GM13977 (cell line): ENCODE data around the gene HLA-E.
A peak's percentile ranks its signal among the peaks of the same experiment; 100 is the strongest.
"Not testable (repeated sequence)": the region's sequence is repeated elsewhere in the genome, so short reads cannot be mapped to it uniquely, and the experiment has no call there.

ENCODE experiments used
- DNase-seq: peaks from one replicate; pipeline ENCODE4 v3.0.0; 2012; ENCODE audit warnings: low spot score
- CTCF ChIP-seq: IDR thresholded peaks from 2 replicates; pipeline ENCODE4 v1.5.1; 2012; ENCODE audit warnings: mild to moderate bottlenecking, control low read depth; ENCODE audit not compliant: insufficient read depth; ENCODE audit errors: extremely low read depth, missing control alignments
- in situ Hi-C: fragments of 300-500 bp; cut with MboI; formaldehyde crosslinking; loops from one replicate; pipeline ENCODE4 v1.12.0; 2022; ENCODE audit warnings: low sequenced_read_pairs, low pct_unique_long_range_greater_than_20kb, mixed read lengths, inconsistent platforms; ENCODE audit not compliant: unreplicated experiment

Gene HLA-E

GRCh38 chr6:30529349-30529875, 40.1 kb downstream of the HLA-E start:
- DNase-seq, in situ Hi-C loops: not testable (repeated sequence)

DNA sequence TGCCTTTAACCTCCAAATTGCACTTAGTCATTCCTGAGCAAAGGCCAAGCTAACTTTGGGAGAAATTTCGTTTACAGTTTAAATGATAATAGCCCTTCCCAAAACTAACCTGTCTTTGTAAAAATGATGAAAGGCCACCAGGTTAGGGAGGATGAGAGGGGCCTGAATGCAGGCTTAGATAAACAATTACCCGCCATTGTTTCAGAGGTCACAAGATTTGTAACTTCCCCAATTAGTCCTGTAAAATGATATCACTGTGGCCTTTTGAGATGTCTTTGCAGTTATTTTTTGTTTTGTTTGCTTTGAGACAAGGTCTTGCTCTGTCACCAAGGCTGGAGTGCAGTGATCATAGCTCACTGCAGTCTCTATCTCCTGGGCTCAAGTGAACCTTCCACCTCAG, 40.7 kb downstream of the HLA-E start:
- TF ChIP-seq CTCF = no peak
- in situ Hi-C loops = no loop called here
- DNase-seq = no peak

DNA sequence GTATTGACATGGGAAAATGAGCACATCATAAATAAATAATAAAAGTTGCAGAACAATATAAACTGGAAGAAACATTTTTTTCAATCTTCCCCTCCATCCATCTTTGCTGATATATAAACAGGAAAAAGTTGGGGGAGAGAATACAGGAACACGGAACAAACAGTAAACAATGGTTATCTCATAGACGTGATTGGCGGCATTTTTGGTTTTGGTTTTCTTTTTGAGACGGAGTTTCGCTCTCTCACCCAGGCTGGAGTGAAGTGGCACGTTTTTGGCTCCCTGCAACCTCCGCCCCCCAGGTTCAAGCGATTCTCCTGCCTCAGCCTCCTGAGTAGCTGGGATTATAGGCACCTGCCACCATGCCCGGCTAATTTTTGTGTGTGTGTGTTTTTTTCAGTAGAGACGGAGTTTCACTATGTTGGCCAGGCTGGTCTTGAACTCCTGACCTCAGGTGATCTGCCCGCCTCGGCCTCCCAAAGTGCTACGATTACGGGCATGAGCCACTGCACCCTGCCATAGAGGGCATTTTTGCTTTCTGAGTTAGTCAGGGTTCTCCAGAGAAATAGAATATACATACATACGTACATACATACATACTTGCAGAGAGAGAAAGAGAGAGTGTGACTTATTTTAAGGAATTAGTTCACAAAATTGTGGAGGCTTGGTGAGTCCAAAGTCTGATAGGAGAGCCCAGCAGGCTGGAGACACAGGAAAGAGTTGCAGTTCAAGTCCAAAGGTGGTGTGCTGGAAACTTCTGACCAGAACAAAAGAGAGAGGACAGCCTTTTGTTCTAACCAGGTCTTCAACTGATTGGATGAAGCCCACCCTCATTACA, 44.4 kb downstream of the HLA-E start:
- in situ Hi-C loops = no loop called here
- TF ChIP-seq CTCF = no peak
- DNase-seq = no peak

DNA sequence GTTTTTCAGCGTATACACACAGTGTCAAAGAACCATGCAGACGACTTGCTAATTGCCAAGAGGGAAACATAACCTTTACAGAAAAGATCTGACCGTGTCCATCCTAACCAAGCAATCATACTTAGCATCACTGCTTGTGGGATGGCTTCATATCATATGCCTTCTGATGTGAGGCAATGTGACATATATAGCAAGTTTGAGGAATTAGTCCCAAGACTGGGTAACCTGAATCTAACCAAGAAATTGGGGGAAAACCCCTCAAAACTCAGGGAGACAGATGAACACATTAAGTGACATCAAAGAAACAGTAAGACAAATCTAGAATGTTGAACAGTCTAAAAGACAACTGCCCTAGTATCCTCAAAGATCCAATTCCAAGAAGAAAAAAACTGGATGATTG, 48.6 kb downstream of the HLA-E start:
- no peak for DNase-seq
- TF ChIP-seq CTCF = no peak
- in situ Hi-C loops = loop anchor here (5.0 kb wide), 1 partner anchor 46 kb away; no protein-coding TSS in a partner anchor

DNA sequence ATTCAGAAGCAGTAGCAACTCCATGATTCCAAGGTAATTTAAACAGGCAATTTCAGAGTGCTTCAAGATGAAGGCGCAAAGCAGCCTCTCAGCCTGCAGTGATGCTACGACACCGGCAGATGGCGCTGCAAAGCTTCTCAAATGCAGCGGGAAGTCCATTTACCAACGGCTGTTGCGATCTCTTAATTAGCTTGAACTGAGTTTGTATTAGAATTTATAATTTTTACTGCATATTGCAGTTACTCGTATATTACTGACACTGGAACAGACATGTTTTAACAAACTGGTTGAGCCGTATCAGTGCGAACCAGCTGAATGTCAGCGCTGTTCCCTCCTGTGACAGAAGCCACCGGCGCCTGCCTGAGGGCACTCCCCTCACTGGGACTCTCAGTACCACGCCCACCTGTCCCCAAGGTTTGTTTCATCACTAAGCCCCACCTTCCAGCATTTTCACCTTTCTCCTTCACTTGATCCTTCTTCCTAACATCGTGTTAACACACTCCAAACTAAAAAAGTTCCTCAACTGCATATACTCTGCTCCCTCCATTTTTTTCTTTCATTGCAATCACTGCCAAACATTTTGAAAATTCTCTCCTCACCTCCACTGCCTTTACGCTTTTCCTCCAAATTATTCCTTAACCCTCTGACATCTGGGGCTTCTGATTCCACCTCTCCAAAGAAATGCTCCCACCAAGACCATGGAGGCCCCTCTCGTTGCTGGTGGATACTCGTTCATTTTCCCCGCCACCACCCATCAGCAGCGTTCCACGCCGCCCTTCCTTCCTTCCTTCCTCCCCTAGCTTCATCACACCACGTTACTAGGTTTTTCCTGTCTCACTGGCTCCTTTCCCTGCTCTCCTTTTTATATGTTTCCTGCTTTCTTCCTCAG, 52.5 kb downstream of the HLA-E start:
- in situ Hi-C loops = no loop called here
- peak; percentile 76 for DNase-seq
- TF ChIP-seq CTCF = peak; percentile 98

GRCh38 chr6:30542404-30542725, 53.1 kb downstream of the HLA-E start:
- TF ChIP-seq CTCF = no peak
- DNase-seq = no peak
- in situ Hi-C loops = no loop called here

DNA sequence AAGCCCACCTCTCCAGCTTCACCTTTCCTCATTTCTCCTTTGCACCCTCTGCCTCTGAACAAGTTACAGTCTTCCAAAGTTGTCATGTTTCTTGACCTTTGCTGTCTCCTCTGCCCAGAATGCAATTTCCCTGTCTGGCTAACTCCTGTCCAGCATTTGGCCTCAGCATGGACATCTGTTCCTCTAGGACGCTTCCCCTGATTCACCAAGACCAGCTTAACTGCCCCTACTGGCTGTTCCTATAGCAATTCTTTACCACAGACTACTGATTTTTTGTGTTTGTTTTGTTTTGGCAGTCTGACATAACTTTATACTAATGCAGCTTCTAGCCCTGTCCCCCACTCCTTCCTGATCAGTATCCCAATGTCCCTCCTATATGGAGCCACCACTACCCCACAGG, 53.6 kb downstream of the HLA-E start:
- TF ChIP-seq CTCF = no peak
- in situ Hi-C loops = no loop called here
- no peak for DNase-seq
